Vagina (tissue), 2 donors: ENCODE measurements around the gene EFEMP2. TPM values are rescaled to one million over a fixed set of nuclear protein-coding genes. Genes with fewer than 3 reads are reported as not detected.
"Not testable (repeated sequence)": the region's sequence is repeated elsewhere in the genome, so short reads cannot be mapped to it uniquely, and the experiment has no call there.

Experiments
- DNase-seq, 2 donors: peaks; one replicate each; pipeline ENCODE4 v3.0.0-alpha.2; 2017; ENCODE audit errors: extremely low spot score in 2 of 2
- H3K27ac ChIP-seq: fragments of 200-600 bp; sonication (generic); one replicate; pipeline ENCODE4 v1.5.1; 2019
- H3K27me3 ChIP-seq: fragments of 200-600 bp; sonication (generic); one replicate; pipeline ENCODE4 v1.5.1; 2019
- H3K36me3 ChIP-seq, 2 donors: fragments of 200-600 bp; sonication (generic); one replicate each; pipeline ENCODE4 v1.5.1; 2017 to 2019
- H3K4me1 ChIP-seq: fragments of 200-600 bp; sonication (generic); one replicate; pipeline ENCODE4 v1.5.1; 2019
- H3K4me3 ChIP-seq, 2 donors: fragments of 200-600 bp; sonication (generic); 1 replicate in 1 of 2; 2 replicates in 1 of 2; pipeline ENCODE4 v1.5.1; 2016 to 2019
- H3K9me3 ChIP-seq: fragments of 200-600 bp; sonication (generic); one replicate; pipeline ENCODE4 v1.5.1; 2019
- POLR2A ChIP-seq, 2 donors: fragments of 450-650 bp; IDR thresholded peaks; one replicate each; pipeline ENCODE4 v1.6.1; 2017; ENCODE audit warnings: antibody characterized with exemption in 2 of 2, mild to moderate bottlenecking in 2 of 2, moderate library complexity in 2 of 2
- POLR2AphosphoS5 ChIP-seq, 2 donors: sonication (generic); formaldehyde crosslinking; IDR thresholded peaks; one replicate each; pipeline ENCODE4 v1.9.0; 2017; ENCODE audit warnings: antibody characterized with exemption in 2 of 2, mild to moderate bottlenecking in 2 of 2, low read depth in 1 of 2; ENCODE audit not compliant: insufficient read depth in 1 of 2
- intact Hi-C: fragments of 100-400 bp; cut with DNase I; formaldehyde crosslinking; loops from one replicate; pipeline ENCODE4 v1.15.1; 2023
- total RNA-seq: library from RNA; depleted of rRNA; stranded (reverse); fragments of >200 nt; gene quantifications from one replicate; pipeline ENCODE4 v1.2.3, GENCODE V29; 2016
- TF ChIP-seq, protein P1 (sequence below), 3 experiments: fragments of 450-650 bp in 2 of 3; fragments of 200-600 bp in 1 of 3; sonication (generic) in 1 of 3; IDR thresholded peaks; one replicate each; pipeline ENCODE4 v1.5.1; 2017 to 2019; ENCODE audit warnings: antibody characterized with exemption in 3 of 3, mild to moderate bottlenecking in 2 of 3, moderate library complexity in 2 of 3

Gene EFEMP2
- total RNA-seq, 1 donor from 2014 or later, result 57.9 TPM

DNA sequence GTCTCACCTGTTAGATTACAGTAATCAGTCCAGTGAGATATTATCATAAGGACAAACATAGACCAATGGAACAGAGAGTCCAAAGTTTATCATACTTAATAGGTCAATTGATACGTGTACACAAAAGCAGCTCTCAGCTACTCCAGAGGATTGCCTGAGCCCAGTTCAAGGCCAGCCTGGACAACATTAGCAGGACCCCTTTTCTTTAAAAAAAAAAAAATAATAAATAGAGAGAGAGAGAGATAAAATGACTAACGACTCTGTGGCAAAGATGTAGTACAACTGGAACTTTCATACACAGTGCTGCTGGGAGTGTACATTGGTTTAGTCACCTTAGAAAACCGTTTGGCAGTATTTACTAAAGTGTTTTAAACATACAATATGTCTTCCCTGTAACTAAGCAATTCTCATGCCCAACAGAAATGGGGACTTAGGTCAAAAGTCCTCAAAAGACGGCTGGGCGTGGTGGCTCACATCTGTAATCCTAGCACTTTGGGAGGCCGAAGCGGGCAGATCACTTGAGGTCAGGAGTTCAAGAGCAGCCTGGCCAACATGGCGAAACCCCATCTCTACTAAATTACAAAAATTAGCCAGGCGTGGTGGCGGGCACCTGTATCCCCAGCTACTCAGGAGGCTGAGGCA lies 28.2 kb downstream of the EFEMP2 start:
- no peak overlapping the region for H3K4me3 ChIP-seq
- no peaks in the 10 kb centered on the region for H3K36me3 ChIP-seq
- no peaks in the 10 kb centered on the region for H3K4me1 ChIP-seq
- no peaks in the 10 kb centered on the region for H3K9me3 ChIP-seq
- H3K27ac ChIP-seq, result no peak overlapping the region
- no peak for TF ChIP-seq POLR2A (IDR thresholded peaks at IDR 0.05)
- TF ChIP-seq POLR2AphosphoS5 (IDR thresholded peaks at IDR 0.05; ENCODE audit: insufficient read depth in 1 of 2, low read depth in 1 of 2), result no peak
- intact Hi-C loops, result loop anchor here (10.0 kb wide), 1 partner anchor 1830 kb away; no protein-coding TSS in a partner anchor
- no peak for DNase-seq
- H3K27me3 ChIP-seq, result no peaks in the 10 kb centered on the region

DNA sequence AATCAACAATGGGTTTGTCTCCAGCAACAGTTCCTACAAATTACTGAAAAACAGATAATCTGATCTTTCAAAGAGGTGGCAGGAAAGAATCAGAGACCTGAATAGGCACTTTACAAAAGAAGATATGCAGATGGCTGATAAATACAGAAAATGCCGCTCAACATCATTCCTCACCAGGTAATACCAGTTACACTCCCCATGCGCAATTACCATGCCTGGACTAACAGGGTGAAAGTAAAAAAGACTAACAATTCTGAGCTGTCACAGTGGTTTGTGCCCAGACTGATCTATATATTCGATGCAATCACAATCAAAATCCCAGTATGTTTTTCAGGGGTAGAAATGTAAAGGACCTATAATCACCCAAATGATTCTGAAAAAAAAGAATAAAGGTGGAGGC lies 28.8 kb downstream of the EFEMP2 start:
- intact Hi-C loops, result loop anchor here (10.0 kb wide), 1 partner anchor 1829 kb away; no protein-coding TSS in a partner anchor
- Histone ChIP-seq H3K4me1 (no peaks in the 10 kb centered on the region), H3K4me3 (no peak overlapping the region), H3K27me3 (no peaks in the 10 kb centered on the region), H3K27ac (no peak overlapping the region), H3K9me3 (no peaks in the 10 kb centered on the region), H3K36me3 (no peaks in the 10 kb centered on the region)
- no peak for TF ChIP-seq POLR2A (IDR thresholded peaks at IDR 0.05)
- no peak for TF ChIP-seq POLR2AphosphoS5 (IDR thresholded peaks at IDR 0.05; ENCODE audit: insufficient read depth in 1 of 2, low read depth in 1 of 2)
- TF ChIP-seq, protein P1, sequence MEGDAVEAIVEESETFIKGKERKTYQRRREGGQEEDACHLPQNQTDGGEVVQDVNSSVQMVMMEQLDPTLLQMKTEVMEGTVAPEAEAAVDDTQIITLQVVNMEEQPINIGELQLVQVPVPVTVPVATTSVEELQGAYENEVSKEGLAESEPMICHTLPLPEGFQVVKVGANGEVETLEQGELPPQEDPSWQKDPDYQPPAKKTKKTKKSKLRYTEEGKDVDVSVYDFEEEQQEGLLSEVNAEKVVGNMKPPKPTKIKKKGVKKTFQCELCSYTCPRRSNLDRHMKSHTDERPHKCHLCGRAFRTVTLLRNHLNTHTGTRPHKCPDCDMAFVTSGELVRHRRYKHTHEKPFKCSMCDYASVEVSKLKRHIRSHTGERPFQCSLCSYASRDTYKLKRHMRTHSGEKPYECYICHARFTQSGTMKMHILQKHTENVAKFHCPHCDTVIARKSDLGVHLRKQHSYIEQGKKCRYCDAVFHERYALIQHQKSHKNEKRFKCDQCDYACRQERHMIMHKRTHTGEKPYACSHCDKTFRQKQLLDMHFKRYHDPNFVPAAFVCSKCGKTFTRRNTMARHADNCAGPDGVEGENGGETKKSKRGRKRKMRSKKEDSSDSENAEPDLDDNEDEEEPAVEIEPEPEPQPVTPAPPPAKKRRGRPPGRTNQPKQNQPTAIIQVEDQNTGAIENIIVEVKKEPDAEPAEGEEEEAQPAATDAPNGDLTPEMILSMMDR (IDR thresholded peaks at IDR 0.05), result no peak
- no peak for DNase-seq

DNA sequence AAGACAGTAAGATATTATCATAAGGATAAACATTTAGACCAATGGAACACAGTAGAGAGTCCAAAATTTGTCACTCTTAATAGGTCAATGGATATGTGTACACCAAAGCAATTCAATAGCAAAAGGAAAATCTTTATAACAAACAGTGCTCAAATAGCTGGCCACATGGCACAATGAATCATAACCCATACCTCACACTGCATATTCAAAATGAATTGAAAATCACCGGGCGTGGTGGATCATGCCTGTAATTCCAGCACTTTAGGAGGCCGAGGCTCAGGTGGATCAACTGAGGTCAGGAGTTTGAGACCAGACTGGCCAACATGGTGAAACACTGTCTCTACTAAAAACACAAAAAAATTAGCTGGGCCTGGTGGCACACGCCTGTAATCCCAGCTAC lies 30.5 kb downstream of the EFEMP2 start:
- Histone ChIP-seq H3K4me1 (no peaks in the 10 kb centered on the region), H3K27ac (no peak overlapping the region), H3K27me3 (no peaks in the 10 kb centered on the region), H3K4me3 (no peak overlapping the region), H3K9me3 (no peaks in the 10 kb centered on the region), H3K36me3 (no peaks in the 10 kb centered on the region)
- TF ChIP-seq POLR2A (IDR thresholded peaks at IDR 0.05), result no peak
- no peak for TF ChIP-seq POLR2AphosphoS5 (IDR thresholded peaks at IDR 0.05; ENCODE audit: insufficient read depth in 1 of 2, low read depth in 1 of 2)
- TF ChIP-seq, protein P1 (IDR thresholded peaks at IDR 0.05), result no peak
- intact Hi-C loops, result loop anchor here (10.0 kb wide), 1 partner anchor 1827 kb away; no protein-coding TSS in a partner anchor
- no peak for DNase-seq

DNA sequence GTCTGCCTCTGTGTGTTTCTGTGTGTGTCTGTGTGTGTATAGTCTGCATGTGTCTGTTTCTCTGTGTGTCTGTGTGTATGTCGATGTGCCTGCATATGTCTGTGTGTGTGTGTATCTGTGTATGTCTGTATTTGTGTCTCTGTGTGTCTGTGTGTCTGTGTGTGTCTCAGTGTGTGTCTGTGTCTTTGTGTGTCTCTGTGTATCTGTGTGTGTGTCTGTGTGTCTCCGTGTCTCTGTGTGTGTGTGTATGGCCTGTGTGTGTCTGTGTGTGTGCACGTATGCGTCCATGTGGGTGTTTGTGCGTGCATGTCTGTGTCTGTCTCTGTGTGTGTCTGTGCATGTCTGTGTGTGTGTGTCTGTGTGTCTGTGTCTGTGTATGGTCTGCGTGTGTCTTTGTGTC lies 38.4 kb downstream of the EFEMP2 start:
- DNase-seq, result peak in 1 of 2 donors; percentile 84
- intact Hi-C loops, result no loop called here
- no peaks in the 10 kb centered on the region for H3K27me3 ChIP-seq
- no peaks in the 10 kb centered on the region for H3K36me3 ChIP-seq
- H3K27ac ChIP-seq, result no peak overlapping the region
- TF ChIP-seq POLR2AphosphoS5 (IDR thresholded peaks at IDR 0.05; ENCODE audit: insufficient read depth in 1 of 2, low read depth in 1 of 2) (no peak), POLR2A (IDR thresholded peaks at IDR 0.05) (no peak)
- TF ChIP-seq, protein P1 (IDR thresholded peaks at IDR 0.05), result no peak
- H3K4me1 ChIP-seq, result peaks cover 8% of the 10 kb centered on the region
- no peaks in the 10 kb centered on the region for H3K9me3 ChIP-seq
- H3K4me3 ChIP-seq, result peak overlapping the region; percentile 54 to 82

DNA sequence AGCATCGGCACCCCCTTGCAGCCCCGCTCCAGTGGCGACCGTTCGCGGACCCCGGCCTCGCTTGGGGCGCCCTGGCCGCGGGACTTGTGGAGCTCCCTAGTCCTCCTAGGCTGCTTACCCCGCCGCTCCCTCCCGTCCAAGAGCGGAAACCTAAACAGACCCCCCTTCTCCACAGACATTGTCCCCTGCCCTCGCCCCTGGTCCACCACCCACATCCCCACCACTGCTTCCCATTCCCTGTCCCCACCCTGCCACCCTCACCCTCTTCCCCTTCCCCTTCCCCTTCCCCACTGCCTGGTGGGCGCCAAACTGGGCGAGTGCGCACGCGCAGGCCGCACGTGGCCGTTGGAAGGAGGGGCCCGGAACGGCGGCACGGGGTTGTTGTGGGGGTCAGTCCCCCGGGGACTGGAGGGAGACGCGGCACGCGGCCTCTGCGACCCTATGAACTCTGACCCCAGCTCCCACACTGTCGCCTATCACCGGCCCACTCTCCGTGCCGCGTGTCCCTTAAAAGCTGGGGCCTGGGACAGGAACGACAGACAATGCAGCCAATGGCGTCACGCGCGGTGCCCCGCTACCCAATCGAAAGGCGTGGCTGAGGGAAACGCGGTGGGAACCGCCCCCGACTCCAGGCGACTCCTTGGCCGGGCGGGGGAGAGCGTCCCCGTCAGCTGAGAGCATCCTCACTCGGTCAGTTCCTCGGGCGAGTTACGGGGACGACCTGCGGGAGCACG lies 39.1 kb downstream of the EFEMP2 start, which contains the start of gene SNX32:
Gene SNX32 (plus strand): TSS at position 667 of the 734 bp plus-strand sequence. CDS start 103 bp downstream, outside the sequence.
- Histone ChIP-seq H3K36me3 (no peaks in the 10 kb centered on the region), H3K4me3 (peak within 1 kb of the TSS; percentile 54 to 82), H3K27ac (no peak within 1 kb of the TSS), H3K27me3 (no peaks in the 10 kb centered on the region), H3K4me1 (peaks cover 8% of the 10 kb centered on the region), H3K9me3 (no peaks in the 10 kb centered on the region)
- TF ChIP-seq POLR2AphosphoS5 (IDR thresholded peaks at IDR 0.05; ENCODE audit: insufficient read depth in 1 of 2, low read depth in 1 of 2) (peak; percentile 70 to 80), POLR2A (IDR thresholded peaks at IDR 0.05) (no peak)
- TF ChIP-seq, protein P1 (IDR thresholded peaks at IDR 0.05), result no peak
- DNase-seq, result peak in 1 of 2 donors; percentile 95
- intact Hi-C loops, result no loop called here

DNA sequence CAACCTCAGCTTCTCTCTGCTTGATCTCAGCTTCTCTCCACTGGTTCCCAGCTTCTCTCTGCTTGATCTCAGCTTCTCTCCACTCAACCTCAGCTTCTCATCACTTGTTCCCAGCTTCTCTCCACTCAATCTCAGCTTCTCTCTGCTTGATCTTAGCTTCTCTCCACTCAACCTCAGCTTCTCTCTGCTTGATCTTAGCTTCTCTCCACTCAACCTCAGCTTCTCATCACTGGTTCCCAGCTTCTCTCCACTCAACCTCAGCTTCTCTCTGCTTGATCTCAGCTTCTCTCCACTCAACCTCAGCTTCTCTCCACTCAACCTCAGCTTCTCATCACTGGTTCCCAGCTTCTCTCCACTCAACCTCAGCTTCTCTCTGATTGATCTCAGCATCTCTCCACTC lies 40.4 kb downstream of the EFEMP2 start:
- H3K9me3 ChIP-seq, DNase-seq, intact Hi-C loops, H3K4me1 ChIP-seq, H3K27ac ChIP-seq, H3K36me3 ChIP-seq, H3K27me3 ChIP-seq, H3K4me3 ChIP-seq: not testable (repeated sequence)
